GM12875 (cell line): ENCODE measurements around the gene LPCAT3.

Experiments used
- H3K4me3 ChIP-seq: one replicate; pipeline ENCODE4 v1.5.1; 2011; ENCODE audit warnings: low read depth, low read length, control low read depth
- TF ChIP-seq, protein P1 (sequence below): IDR thresholded peaks from 2 replicates; pipeline ENCODE4 v1.5.1; 2011; ENCODE audit warnings: low read depth, mild to moderate bottlenecking, control low read depth, inconsistent platforms, low read length, moderate library complexity, borderline replicate concordance; ENCODE audit not compliant: insufficient read depth

Gene LPCAT3

GRCh38 chr12:6952121-6952862 is 66.0 kb downstream of the LPCAT3 start:
- TF ChIP-seq, protein P1, sequence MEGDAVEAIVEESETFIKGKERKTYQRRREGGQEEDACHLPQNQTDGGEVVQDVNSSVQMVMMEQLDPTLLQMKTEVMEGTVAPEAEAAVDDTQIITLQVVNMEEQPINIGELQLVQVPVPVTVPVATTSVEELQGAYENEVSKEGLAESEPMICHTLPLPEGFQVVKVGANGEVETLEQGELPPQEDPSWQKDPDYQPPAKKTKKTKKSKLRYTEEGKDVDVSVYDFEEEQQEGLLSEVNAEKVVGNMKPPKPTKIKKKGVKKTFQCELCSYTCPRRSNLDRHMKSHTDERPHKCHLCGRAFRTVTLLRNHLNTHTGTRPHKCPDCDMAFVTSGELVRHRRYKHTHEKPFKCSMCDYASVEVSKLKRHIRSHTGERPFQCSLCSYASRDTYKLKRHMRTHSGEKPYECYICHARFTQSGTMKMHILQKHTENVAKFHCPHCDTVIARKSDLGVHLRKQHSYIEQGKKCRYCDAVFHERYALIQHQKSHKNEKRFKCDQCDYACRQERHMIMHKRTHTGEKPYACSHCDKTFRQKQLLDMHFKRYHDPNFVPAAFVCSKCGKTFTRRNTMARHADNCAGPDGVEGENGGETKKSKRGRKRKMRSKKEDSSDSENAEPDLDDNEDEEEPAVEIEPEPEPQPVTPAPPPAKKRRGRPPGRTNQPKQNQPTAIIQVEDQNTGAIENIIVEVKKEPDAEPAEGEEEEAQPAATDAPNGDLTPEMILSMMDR = no peak
- peak overlapping the region; percentile 97 for H3K4me3 ChIP-seq

DNA sequence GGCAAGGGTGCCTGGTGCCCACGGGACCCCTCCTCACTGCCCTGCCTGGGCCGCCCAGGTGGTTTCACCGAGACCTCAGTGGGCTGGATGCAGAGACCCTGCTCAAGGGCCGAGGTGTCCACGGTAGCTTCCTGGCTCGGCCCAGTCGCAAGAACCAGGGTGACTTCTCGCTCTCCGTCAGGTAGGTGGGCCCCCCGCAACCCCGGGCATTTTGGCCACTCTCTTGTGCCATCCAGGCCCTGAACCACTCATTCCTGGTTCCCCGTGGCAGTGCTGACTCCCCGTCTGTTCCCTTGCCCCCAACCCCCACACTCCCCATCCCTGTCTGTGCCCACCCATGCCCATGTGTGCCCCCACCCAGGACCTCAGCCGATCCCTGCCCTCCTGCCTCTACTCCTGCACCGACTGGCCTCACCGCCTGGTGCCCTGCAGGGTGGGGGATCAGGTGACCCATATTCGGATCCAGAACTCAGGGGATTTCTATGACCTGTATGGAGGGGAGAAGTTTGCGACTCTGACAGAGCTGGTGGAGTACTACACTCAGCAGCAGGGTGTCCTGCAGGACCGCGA is 66.6 kb downstream of the LPCAT3 start:
- peak overlapping the region; percentile 97 for H3K4me3 ChIP-seq
- TF ChIP-seq, protein P1 = no peak

- TF ChIP-seq, protein P1 = no peak
- H3K4me3 ChIP-seq = peak within 1 kb of the TSS; percentile 97
Observed at GRCh38 chr12:6950811-6951540, 67.3 kb downstream of the LPCAT3 start, which contains the start of gene PTPN6. TSS of gene PTPN6 (plus strand) at chr12:6951356. CDS start at chr12:6951513, 157 bp downstream.

DNA sequence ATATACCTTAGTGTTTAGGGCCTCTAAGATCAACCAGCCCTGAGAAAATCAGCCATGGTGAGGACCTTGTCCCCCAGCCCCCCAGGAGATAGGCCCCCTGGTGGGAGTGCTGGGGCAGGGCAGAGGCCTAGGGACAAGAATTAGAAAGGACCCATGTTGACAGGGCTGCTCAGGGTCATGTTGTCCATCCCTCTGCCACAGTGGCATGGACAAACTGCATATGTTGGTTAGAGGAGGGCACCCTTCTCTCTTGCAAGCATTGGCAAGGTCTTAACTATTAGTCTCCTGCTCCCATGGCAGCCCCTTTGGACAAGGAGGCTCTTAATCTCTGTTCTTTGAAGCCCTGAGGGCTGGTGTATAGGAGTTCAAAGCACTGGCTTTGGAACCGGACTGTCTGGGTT is 67.9 kb downstream of the LPCAT3 start:
- H3K4me3 ChIP-seq = peak overlapping the region; percentile 97
- TF ChIP-seq, protein P1 = peak; percentile 74

DNA sequence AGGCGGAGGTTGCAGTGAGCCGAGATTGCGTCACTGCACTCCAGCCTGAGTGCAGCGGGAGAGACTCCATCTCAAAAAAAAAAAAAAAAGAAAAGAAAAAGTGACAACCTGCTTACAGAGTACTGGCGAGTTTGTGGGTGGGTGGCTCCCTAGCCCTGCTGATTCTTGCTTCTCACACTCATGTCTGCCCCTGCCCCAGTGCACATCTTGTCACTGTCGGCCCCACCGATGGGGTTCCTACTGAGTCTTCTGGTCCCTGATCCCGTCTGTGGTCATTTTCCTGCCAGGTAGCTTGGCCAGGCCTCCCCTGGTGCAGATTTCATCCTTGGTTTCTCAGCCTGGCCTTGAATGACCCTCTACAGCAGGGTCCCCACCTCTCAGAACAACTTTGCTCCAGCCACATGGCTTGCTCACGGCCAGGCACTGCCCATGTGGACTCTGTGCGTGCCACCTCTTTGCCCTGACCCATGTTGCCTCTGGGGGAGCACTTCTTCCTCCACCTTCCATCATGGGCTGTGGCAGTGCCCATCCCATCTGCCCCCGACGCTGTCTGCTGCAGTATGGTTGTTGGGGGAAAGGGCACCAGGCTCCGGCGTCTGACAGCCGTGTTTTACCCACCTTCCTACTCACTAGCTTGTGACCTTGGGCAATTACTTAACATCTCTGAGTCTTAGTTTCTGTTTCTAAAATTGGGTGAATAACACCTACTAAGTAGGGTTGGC is 69.2 kb downstream of the LPCAT3 start:
- TF ChIP-seq, protein P1 = peak; percentile 41; the same call in 1 of the 2 replicates
- H3K4me3 ChIP-seq = no peak overlapping the region

GRCh38 chr12:6947615-6948014 is 70.7 kb downstream of the LPCAT3 start:
- TF ChIP-seq, protein P1 = no peak
- H3K4me3 ChIP-seq = no peak overlapping the region
